ENCODE data around the gene ROR1. TPM values are rescaled to one million over a fixed set of nuclear protein-coding genes. Genes with fewer than 3 reads are reported as not detected.

Gene ROR1
- total and polyA plus RNA-seq, 9 donors = 3.0 to 26.1 (median 15.0) TPM

- Histone ChIP-seq H3K27ac (no peak overlapping the region), H3K4me3 (no peak overlapping the region), H3K36me3 (no peaks in the 10 kb centered on the region), H3K4me1 (ENCODE audit: insufficient read depth) (peaks cover 2% of the 10 kb centered on the region), H3K27me3 (no peaks in the 10 kb centered on the region), H3K9me3 (no peaks in the 10 kb centered on the region)
- TF ChIP-seq EP300 (IDR thresholded peaks at IDR 0.05) = no peak
- TF ChIP-seq CTCF (IDR thresholded peaks at IDR 0.05) = no peak
- TF ChIP-seq POLR2A (IDR thresholded peaks at IDR 0.05) = no peak
- DNase-seq = no peak
- intact Hi-C loops (cut with DNase I) = no loop called here
- 0 to 45% (median 0%) methylated on average over 1 of the region's 1 CpG for WGBS, 3 donors
These were observed 105.1 kb downstream of the ROR1 start for GRCh38 chr1:63878932-63879331.

- DNase-seq = no peak
- WGBS, 3 donors = 89 to 95% (median 94%) methylated on average over 1 of the region's 1 CpG
- H3K9me3 ChIP-seq = no peaks in the 10 kb centered on the region
- no peaks in the 10 kb centered on the region for H3K36me3 ChIP-seq
- H3K4me3 ChIP-seq = no peak overlapping the region
- H3K27ac ChIP-seq = no peak overlapping the region
- H3K4me1 ChIP-seq (ENCODE audit: insufficient read depth) = no peaks in the 10 kb centered on the region
- H3K27me3 ChIP-seq = no peaks in the 10 kb centered on the region
- TF ChIP-seq CTCF (IDR thresholded peaks at IDR 0.05) (no peak), POLR2A (IDR thresholded peaks at IDR 0.05) (no peak), EP300 (IDR thresholded peaks at IDR 0.05) (no peak)
- intact Hi-C loops (cut with DNase I) = no loop called here
These were observed 107.2 kb downstream of the ROR1 start for GRCh38 chr1:63880958-63881576.

- TF ChIP-seq EP300 (IDR thresholded peaks at IDR 0.05) = no peak
- no peak for TF ChIP-seq CTCF (IDR thresholded peaks at IDR 0.05)
- TF ChIP-seq POLR2A (IDR thresholded peaks at IDR 0.05) = no peak
- H3K4me1 ChIP-seq (ENCODE audit: insufficient read depth) = no peaks in the 10 kb centered on the region
- intact Hi-C loops (cut with DNase I) = no loop called here
- H3K27ac ChIP-seq = no peak overlapping the region
- DNase-seq = no peak
- no peak overlapping the region for H3K4me3 ChIP-seq
- no peaks in the 10 kb centered on the region for H3K36me3 ChIP-seq
- WGBS, 3 donors = 71 to 89% (median 77%) methylated on average over 4 of the region's 4 CpGs
- no peaks in the 10 kb centered on the region for H3K9me3 ChIP-seq
- no peaks in the 10 kb centered on the region for H3K27me3 ChIP-seq
These were observed 108.4 kb downstream of the ROR1 start for GRCh38 chr1:63882048-63882704.

- TF ChIP-seq CTCF (IDR thresholded peaks at IDR 0.05) = no peak
- no peak for TF ChIP-seq EP300 (IDR thresholded peaks at IDR 0.05)
- TF ChIP-seq POLR2A (IDR thresholded peaks at IDR 0.05) = no peak
- Histone ChIP-seq H3K4me1 (ENCODE audit: insufficient read depth) (no peaks in the 10 kb centered on the region), H3K4me3 (no peak overlapping the region), H3K36me3 (no peaks in the 10 kb centered on the region), H3K27me3 (no peaks in the 10 kb centered on the region), H3K27ac (no peak overlapping the region), H3K9me3 (no peaks in the 10 kb centered on the region)
- intact Hi-C loops (cut with DNase I) = no loop called here
- DNase-seq = no peak
- 87 to 90% (median 88%) methylated on average over 6 of the region's 6 CpGs for whole genome bisulfite sequencing, 3 donors
These were observed 109.8 kb downstream of the ROR1 start for GRCh38 chr1:63883494-63884235.
